Bone marrow (tissue), 2 donors: ENCODE data around the gene INCA1.
"Not testable (repeated sequence)": the region's sequence is repeated elsewhere in the genome, so short reads cannot be mapped to it uniquely, and the experiment has no call there.

ENCODE experiments used
- DNase-seq, 2 donors: peaks; one replicate each; lab custom pipeline; 2025; lab: John Stamatoyannopoulos, UW

INCA1 gene

DNA sequence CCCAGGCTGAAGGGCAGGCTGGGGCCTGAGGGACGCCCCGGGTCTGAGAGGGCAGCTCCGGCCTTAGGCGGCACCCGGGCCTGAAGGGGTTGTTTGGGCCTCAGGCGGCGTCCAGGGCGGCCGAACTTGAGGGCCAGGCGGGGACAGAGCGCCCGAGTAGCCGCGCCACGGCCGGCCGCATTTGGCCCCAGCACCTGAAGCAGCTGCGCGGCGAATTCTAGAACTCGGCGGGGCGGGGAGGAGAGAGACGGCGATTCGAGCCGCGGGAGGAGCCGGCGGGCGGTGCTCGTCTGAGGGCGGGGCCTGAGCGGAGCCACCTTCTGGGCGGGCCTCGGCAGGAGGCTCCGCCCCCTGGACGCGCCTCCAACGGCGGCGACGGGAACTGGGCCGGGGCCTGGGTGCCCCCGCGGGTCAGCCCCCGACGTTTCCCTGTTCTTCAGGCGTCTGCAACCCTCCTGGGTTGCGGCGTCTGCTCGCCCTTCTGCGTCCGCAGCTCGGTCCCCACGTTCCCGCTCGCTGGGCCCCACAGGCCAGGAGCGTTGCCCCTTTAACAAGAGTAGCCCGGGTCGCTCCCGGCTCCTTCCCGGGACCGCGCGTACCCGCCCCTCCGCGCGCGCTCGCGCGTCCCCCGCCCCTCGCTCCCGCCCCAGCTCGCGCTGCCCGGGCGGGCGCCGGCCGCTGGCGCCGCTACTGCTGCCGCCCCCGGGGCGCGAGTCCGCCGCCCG lies at the start of gene INCA1, which contains the start of gene KIF1C:
TSS of gene INCA1 (minus strand) at position 221 of the 725 bp plus-strand sequence. CDS start 3,085 bp downstream, outside the sequence.
TSS of gene KIF1C (plus strand) at position 649 of the 725 bp plus-strand sequence. CDS start 2,297 bp downstream, outside the sequence.
- DNase-seq = peak; percentile 57 to 78

DNA sequence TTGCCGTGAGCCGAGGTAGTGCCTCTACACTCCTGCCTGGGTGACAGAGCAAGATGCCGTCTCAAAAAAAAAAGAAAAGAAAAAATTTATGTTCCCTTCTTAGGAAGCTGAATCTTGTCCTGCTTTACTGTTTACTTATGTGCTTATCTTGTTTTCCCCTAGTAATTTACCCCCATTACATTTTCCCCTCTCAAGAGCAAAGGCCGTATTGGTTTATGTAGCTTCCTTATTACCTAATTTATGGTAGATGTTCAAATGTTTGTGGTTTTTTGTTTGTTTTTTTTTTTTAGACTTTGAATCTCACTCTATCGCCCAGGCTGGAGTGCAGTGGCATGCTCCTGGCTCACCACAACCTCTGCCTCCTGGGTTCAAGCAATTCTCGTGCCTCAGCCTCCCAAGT lies 48.2 kb upstream of the INCA1 start:
- DNase-seq = no peak

DNA sequence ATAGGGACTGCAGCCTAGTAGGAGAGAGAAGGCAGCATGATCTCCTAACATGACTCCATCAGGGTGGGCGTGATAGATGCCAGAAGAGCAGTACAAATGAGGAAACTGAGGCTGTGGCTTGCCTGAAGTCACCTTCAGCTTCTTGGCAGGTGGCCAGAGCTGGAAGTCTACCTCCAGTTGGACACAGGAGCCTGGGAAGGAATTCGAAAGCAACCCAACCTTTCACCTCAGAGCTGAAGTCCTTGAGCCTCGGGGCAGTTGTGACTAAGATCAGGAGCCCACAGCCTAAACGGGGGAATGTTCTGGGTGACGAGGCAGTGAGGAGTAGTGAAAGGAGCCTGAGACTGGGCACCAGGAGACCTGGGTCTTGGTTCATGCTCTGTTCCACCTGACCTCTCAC lies 47.3 kb upstream of the INCA1 start:
- no peak for DNase-seq

GRCh38 chr17:5043524-5043923 lies 46.2 kb upstream of the INCA1 start:
- peak in 1 of 2 donors; percentile 1 for DNase-seq

GRCh38 chr17:5042157-5043022 lies 45.1 kb upstream of the INCA1 start:
- no peak for DNase-seq

DNA sequence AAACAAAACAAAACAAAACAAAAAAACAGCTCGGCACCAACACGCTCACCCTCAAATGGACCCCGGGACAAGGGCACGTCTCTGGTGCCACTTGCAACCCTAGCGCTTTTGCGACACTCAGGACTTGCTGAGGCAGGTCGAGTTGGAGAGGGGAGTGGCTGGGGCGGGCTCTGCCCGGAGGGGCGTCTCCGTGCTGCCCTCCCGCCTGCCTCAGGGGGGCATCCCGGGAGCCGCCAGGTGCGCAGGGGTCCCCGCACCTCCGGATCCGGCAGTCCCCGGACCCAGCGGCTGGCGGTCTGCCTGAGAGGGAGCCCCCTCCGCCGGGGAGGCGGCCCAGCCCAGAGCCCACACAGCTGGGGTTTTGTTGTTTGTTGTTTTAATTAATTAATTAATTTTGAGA lies 38.0 kb upstream of the INCA1 start, which contains the start of gene SLC52A1:
TSS of gene SLC52A1 (minus strand) at position 112 of the 400 bp plus-strand sequence. CDS start 820 bp downstream, outside the sequence.
- DNase-seq = no peak

- no peak for DNase-seq
These were observed 37.3 kb upstream of the INCA1 start for GRCh38 chr17:5034651-5035050.

GRCh38 chr17:5034063-5034462 lies 36.7 kb upstream of the INCA1 start:
- no peak for DNase-seq

DNA sequence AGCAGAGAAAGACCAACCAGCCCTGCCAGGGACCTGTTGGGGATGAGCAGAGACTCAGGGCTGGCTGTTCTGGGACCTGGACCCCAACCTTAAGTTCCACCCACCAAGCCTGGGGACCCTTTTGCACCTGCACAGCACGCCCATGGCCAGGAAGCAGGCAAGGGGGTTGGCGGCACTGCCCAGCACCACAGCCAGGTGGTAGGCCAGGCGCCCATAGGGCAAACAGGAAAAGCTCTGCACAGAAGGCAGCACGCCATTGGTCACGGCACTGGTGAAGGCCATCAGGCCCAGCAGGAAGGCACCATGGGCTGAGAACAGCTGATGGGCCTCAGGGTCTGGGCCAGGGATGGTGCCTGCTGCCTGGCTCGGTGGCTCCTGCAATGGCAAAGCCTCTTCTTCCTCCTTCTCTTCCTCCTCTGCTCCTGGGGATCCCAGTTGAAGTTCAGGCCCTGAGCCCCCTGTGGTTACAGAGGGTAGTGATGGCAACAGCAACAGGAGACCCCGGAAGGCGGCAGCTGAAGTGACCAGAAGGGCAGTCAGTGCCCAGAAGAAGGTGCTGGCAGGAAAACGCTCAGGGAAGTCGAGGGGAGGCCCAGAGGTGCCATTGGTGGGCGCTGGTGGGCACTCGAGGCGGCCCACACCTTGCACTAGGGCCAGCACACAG lies 36.2 kb upstream of the INCA1 start:
- DNase-seq = no peak

DNA sequence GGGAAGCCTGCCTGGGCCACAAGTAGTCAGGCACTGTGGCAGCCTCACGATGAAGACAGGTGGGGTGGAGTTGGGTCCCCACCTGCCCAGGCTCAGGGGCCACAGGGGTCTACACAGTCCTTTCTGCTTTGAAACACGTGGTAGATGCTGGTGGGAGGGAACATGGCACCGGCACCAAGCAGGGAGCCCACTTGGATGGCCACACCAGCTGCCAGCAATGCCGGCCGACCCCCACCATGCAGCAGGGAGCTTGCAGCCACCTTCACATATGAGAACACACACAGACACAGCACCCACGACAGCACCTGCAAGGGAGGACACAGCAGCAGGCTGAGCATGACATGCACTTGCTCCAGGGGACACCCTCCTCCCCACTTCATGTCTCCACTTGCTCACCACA lies 35.5 kb upstream of the INCA1 start:
- no peak for DNase-seq

DNA sequence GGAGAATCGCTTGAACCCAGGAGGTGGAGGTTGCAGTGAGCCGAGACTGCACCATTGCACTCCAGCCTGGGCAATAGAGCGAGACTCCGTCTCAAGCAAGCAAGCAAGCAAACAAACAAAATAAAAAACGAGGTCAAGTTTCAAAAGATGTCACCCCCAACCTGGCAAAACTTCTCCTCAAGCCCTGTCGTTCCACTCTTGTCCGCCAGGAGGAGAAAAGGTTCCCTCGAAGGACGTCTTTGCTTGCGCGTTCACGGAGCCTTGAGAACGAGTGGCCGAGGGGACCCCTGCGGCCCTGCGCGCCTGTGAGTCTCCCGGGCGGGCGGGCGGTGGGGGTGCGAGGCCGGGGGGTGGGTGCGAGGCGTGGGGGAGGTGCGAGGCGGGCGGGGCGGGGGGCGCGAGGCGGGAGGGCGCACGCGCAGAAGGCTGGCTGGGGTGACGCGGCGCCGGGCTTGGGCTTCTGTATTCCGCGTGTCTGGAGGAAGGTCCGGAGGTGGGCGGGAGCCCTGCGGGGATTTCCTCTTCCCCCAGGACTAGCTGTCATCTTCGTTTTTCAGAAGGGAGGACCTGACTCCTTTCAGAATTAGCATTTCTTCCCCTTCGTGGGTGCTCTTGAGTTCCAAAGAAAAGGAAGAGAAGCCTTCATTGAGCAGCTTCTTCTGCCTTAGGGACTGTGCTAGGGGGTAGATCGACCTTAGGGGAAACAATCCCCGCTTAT lies 34.2 kb upstream of the INCA1 start:
- peak; percentile 68 to 86 for DNase-seq

DNA sequence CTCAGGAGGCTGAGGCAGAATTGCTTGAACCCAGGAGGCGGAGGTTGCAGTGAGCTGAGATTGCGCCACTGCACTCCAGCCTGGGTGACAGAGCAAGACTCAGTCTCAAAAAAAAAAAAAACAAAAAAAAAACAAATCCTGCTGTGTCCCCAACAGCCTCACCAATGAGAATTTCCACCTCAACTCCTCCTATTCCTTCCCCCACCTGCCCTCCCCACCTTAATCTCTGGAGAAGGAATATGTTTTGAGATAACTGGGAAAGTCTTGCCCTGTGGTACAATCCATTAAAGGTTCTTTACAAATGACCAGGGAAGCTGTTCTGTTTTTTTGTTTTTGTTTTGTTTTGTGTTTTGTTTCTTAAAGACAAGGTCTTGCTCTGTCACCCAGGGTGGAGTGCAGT lies 32.8 kb upstream of the INCA1 start:
- not testable (repeated sequence) for DNase-seq

DNA sequence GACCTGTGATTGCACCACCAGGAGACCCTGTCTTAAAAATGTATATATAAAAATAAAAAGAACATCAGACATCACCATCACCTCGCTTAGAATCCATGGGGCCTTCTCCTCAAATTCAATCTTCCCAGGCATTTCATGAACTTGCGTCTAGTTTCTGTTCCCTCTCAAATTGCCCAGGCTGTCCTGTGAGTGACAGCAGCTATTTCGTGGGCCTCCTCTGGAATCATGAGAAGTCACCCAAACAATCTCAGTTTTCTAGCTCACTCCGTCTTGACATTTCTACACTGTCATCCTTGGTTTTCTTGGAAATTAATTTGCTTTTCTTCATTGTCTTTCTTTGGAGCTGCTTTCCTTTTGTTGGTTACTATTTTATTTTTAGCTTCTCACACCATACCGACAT lies 30.6 kb upstream of the INCA1 start:
- no peak for DNase-seq

DNA sequence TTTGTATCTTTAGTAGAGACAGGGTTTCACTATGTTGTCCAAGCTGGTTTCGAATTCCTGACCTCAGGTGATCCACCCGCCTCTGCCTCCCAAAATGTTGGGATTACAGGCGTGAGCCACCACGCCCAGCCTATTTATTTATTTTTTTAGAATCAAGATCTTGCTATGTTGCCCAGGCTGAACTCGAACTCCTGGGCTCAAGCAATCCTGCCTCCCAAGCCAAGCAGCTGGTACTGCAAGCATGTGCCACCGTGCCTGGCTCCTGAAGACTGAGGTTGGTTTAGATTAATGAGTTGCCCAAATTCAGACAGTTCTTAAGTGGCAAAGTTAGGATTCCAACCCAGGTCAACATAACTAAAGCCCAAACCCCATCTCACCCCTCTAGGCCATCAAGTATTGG lies 30.0 kb upstream of the INCA1 start:
- DNase-seq = no peak

GRCh38 chr17:5024604-5025003 lies 27.3 kb upstream of the INCA1 start:
- no peak for DNase-seq

GRCh38 chr17:5023588-5024147 lies 26.3 kb upstream of the INCA1 start:
- no peak for DNase-seq

GRCh38 chr17:5022171-5022711 lies 24.9 kb upstream of the INCA1 start:
- no peak for DNase-seq

- no peak for DNase-seq
These were observed 23.2 kb upstream of the INCA1 start for GRCh38 chr17:5020502-5021023.

- DNase-seq = peak; percentile 6 to 42
These were observed 22.2 kb upstream of the INCA1 start for GRCh38 chr17:5019475-5019956.

DNA sequence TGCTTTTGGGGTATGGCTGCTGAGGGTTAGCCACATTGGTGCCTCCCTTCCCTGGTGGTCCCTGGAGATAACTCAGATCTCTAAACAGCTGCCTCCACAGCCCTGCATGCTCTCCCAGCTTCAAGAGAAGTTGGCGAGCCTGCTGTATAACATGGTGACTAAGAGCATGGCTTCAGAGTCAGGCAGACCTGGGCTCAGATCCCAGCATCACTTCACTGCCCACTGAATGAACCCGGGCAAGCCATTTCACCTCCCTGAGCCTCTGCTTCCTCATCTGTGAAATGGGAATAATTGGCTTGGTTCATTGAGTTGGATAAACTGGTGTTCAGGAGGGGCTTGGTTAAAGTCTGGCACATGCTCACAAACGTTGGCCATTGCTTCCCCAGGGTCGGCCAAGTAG lies 17.0 kb upstream of the INCA1 start:
- no peak for DNase-seq

DNA sequence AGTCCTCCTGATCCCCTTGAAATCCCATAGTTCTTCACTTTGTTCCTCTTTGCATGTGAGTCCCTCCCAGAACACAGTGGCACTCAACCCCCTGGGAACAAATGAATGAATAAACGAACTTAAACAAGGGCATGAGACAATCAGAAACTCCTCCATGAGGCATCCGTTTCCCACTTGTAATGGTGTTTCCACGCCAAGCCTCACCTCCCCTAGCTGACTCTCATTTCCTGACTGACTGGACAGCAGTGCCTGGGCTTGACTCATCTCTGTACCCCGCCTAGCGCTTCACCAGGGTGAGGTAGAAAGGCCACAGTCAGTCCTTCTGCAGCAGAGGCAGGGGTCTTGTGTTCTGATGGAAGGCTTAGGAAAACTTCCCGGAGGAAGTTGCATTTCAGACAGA lies 14.6 kb upstream of the INCA1 start:
- DNase-seq = no peak
